ENCODE measurements around the gene ADARB1.

ADARB1 gene

GRCh38 chr21:45056296-45056904 is 18.0 kb upstream of the ADARB1 start:
- no peak for DNase-seq

- no peak for DNase-seq
These were observed 17.3 kb upstream of the ADARB1 start for GRCh38 chr21:45056917-45057560.

GRCh38 chr21:45057886-45058285 is 16.5 kb upstream of the ADARB1 start:
- no peak for DNase-seq

GRCh38 chr21:45059121-45059520 is 15.3 kb upstream of the ADARB1 start:
- DNase-seq: no peak

GRCh38 chr21:45060089-45060488 is 14.3 kb upstream of the ADARB1 start:
- DNase-seq: no peak

- no peak for DNase-seq
These were observed 13.6 kb upstream of the ADARB1 start for GRCh38 chr21:45060675-45061311.

GRCh38 chr21:45064091-45064490 is 10.3 kb upstream of the ADARB1 start:
- no peak for DNase-seq

GRCh38 chr21:45064618-45065399 is 9.6 kb upstream of the ADARB1 start:
- DNase-seq: no peak

GRCh38 chr21:45067462-45068285 is 6.7 kb upstream of the ADARB1 start:
- DNase-seq: no peak

GRCh38 chr21:45069085-45069484 is 5.3 kb upstream of the ADARB1 start:
- no peak for DNase-seq

GRCh38 chr21:45069711-45070110 is 4.7 kb upstream of the ADARB1 start:
- no peak for DNase-seq

GRCh38 chr21:45071078-45071873 is 3.1 kb upstream of the ADARB1 start:
- no peak for DNase-seq

- DNase-seq: no peak
These were observed 2.3 kb upstream of the ADARB1 start for GRCh38 chr21:45071874-45072737.

- DNase-seq: no peak
These were observed 1.6 kb upstream of the ADARB1 start for GRCh38 chr21:45072738-45073300.

GRCh38 chr21:45073301-45074047 is 906 bp upstream of the ADARB1 start:
- no peak for DNase-seq

- no peak for DNase-seq
These were observed 627 bp downstream of the ADARB1 start for GRCh38 chr21:45074818-45075595.

- DNase-seq: no peak
These were observed 1.3 kb downstream of the ADARB1 start for GRCh38 chr21:45075596-45076244.

GRCh38 chr21:45076245-45076711 is 1.9 kb downstream of the ADARB1 start:
- no peak for DNase-seq

Measured in NCI-H1694 (cell line).